HepG2 (cell line): ENCODE data around the gene PEAK3. TPM values are rescaled to one million over a fixed set of nuclear protein-coding genes. Genes with fewer than 3 reads are reported as not detected.

ENCODE experiments used
- CBFB ChIP-seq: sonication (generic); formaldehyde crosslinking; IDR thresholded peaks from 2 replicates; pipeline ENCODE4 v1.4.0; 2020; ENCODE audit warnings: missing genetic modification reagents
- CSRNP1 ChIP-seq: sonication (generic); formaldehyde crosslinking; IDR thresholded peaks from 2 replicates; pipeline ENCODE4 v1.8.1; 2023; ENCODE audit warnings: mild to moderate bottlenecking, missing genetic modification reagents
- DDIT3 ChIP-seq: sonication (generic); formaldehyde crosslinking; IDR thresholded peaks from 2 replicates; pipeline ENCODE4 v1.4.0; 2020; ENCODE audit warnings: mild to moderate bottlenecking, missing genetic modification reagents
- HDAC2 ChIP-seq: sonication (generic); formaldehyde crosslinking; IDR thresholded peaks from 2 replicates; pipeline ENCODE4 v1.4.0; 2020; ENCODE audit warnings: missing genetic modification reagents
- KAT8 ChIP-seq: IDR thresholded peaks from 2 replicates; pipeline ENCODE4 v1.6.1; 2016; ENCODE audit warnings: missing genetic modification reagents, missing compliant biosample characterization
- NFIB ChIP-seq: sonication (generic); formaldehyde crosslinking; IDR thresholded peaks from 2 replicates; pipeline ENCODE4 v1.9.0; 2021; ENCODE audit warnings: missing genetic modification reagents, mild to moderate bottlenecking, borderline replicate concordance
- PLSCR1 ChIP-seq: sonication (generic); formaldehyde crosslinking; IDR thresholded peaks from 2 replicates; pipeline ENCODE4 v1.5.0; 2020; ENCODE audit warnings: missing genetic modification reagents, mild to moderate bottlenecking, borderline replicate concordance
- POLR2AphosphoS5 ChIP-seq: IDR thresholded peaks from 2 replicates; pipeline ENCODE4 v1.6.1; 2012; ENCODE audit warnings: low read depth, low read length
- PPARG ChIP-seq: conservative IDR thresholded peaks from 2 replicates; pipeline ENCODE4 v1.6.1; 2016; ENCODE audit warnings: missing biosample characterization, missing genetic modification reagents
- TFDP1 ChIP-seq: IDR thresholded peaks from 2 replicates; pipeline ENCODE4 v1.6.1; 2016; ENCODE audit warnings: missing compliant biosample characterization, missing genetic modification reagents, borderline replicate concordance
- ZBTB38 ChIP-seq: sonication (generic); formaldehyde crosslinking; IDR thresholded peaks from 2 replicates; pipeline ENCODE4 v1.5.1; 2020; ENCODE audit warnings: mild to moderate bottlenecking, missing genetic modification reagents
- ZNF160 ChIP-seq: sonication (generic); formaldehyde crosslinking; IDR thresholded peaks from 2 replicates; pipeline ENCODE4 v1.8.0; 2022; ENCODE audit warnings: mild to moderate bottlenecking, inconsistent platforms, missing genetic modification reagents
- ZNF24 ChIP-seq: fragments of 450-650 bp; IDR thresholded peaks from 2 replicates; pipeline ENCODE4 v1.6.1; 2017; ENCODE audit warnings: antibody characterized with exemption, mild to moderate bottlenecking
- ZNF331 ChIP-seq: sonication (generic); formaldehyde crosslinking; IDR thresholded peaks from 2 replicates; pipeline ENCODE4 v1.4.0; 2020; ENCODE audit warnings: missing genetic modification reagents
- ZNF432 ChIP-seq: sonication (generic); formaldehyde crosslinking; IDR thresholded peaks from 2 replicates; pipeline ENCODE4 v1.5.0; 2020; ENCODE audit warnings: missing genetic modification reagents, mild to moderate bottlenecking, borderline replicate concordance
- ZSCAN25 ChIP-seq: sonication (generic); formaldehyde crosslinking; IDR thresholded peaks from 2 replicates; pipeline ENCODE4 v1.8.0; 2022; ENCODE audit warnings: mild to moderate bottlenecking, missing genetic modification reagents
- ZSCAN31 ChIP-seq: sonication (generic); formaldehyde crosslinking; IDR thresholded peaks from 2 replicates; pipeline ENCODE4 v1.5.0; 2020; ENCODE audit warnings: low read depth, mild to moderate bottlenecking, missing genetic modification reagents
- ZSCAN9 ChIP-seq: IDR thresholded peaks from 2 replicates; pipeline ENCODE4 v1.6.1; 2016; ENCODE audit warnings: borderline replicate concordance
- polyA plus RNA-seq, 8 experiments: library from polyadenylated mRNA; depleted of rRNA in 3 of 8; stranded (reverse) in 7 of 8; unstranded in 1 of 8; fragments of >200 nt; fragmentation: Illumina TruSeq in 4 of 8; extraction: Trizol in 4 of 8; gene quantifications; 2 replicates each; pipeline versions ENCODE4 v1.2.1 to v1.2.3, GENCODE V29; 2011 to 2016; ENCODE audit warnings: low read depth in 4 of 8, missing spikeins in 1 of 8, mixed read lengths in 1 of 8; ENCODE audit not compliant: insufficient read depth in 1 of 8
- total RNA-seq, 5 experiments: library from RNA; depleted of rRNA; stranded (reverse); fragments of >200 nt; fragmentation: Illumina TruSeq; extraction: Trizol; gene quantifications; 2 replicates each; pipeline ENCODE4 v1.2.3, GENCODE V29; 2016; ENCODE audit warnings: low read depth in 1 of 5
- TF ChIP-seq, protein P1 (sequence below), 2 experiments: fragments of 450-650 bp in 1 of 2; sonication (generic) in 1 of 2; formaldehyde crosslinking; IDR thresholded peaks; 2 replicates each; pipeline versions ENCODE4 v1.5.0 to v1.8.0; 2020 to 2022; ENCODE audit warnings: mild to moderate bottlenecking in 1 of 2, missing genetic modification reagents in 1 of 2
- TF ChIP-seq, protein P2 (sequence below): sonication (generic); formaldehyde crosslinking; IDR thresholded peaks from 2 replicates; pipeline ENCODE4 v1.9.0; 2022; ENCODE audit warnings: low read depth, missing genetic modification reagents
- TF ChIP-seq, protein P3 (sequence below): sonication (generic); formaldehyde crosslinking; IDR thresholded peaks from 2 replicates; pipeline ENCODE4 v1.5.1; 2020; ENCODE audit warnings: missing genetic modification reagents, mild to moderate bottlenecking, borderline replicate concordance

The PEAK3 gene
- total and polyA plus RNA-seq, 2 of the 13 experiments (the other 11 are each of a cell fraction or from before 2014, with no cell fraction given), result not detected

DNA sequence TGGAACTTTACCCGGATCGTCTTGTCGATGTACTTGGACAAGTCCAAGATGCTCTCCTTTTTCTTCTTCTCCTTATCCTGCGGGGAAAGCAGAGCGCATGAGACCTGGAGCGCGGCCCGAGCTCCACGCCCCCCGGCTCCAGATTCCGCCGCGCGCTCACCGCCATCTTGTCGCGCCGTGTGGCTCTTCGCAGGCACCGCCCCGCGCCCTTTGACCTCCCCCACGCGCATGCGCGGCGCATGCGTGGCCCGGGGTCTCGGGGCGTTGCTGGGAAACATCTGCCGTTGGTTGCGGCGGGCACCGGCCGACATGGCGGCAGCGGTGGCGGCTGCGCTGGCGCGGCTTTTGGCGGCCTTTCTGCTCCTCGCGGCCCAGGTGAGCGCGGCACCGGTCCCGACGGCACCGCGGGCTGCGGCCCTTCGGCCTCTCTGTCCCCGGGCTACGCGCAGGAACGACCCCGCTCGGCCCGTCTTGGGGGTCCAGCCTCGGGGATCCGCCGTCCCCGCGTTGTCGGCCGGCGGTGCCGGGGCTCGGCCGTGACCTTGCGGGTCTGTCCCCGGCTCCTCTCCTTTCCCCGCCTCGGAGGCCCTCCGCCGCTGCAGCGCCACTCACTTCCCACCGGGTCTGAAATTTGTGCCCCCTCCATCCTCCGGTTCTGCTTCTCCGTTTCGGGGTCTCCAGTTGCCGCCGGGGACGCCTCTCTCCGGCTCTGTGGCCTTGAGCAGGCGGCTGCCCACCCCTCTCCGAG lies 46.6 kb upstream of the PEAK3 start, which contains the start of the genes LSM7 and SPPL2B (continued):
- TF ChIP-seq ZNF331 (CRISPR knock-in tag) (0 out of 2 replicates have a peak, but pooled peaks have one; percentile 12), ZNF432 (no peak), ZSCAN25 (CRISPR knock-in tag) (0 out of 2 replicates have a peak, but pooled peaks have one; percentile 17), POLR2AphosphoS5 (peak; percentile 87), NFIB (CRISPR knock-in tag) (no peak), TFDP1 (CRISPR knock-in tag) (peak; percentile 36; the same call in 1 of the 2 replicates), PLSCR1 (CRISPR knock-in tag) (no peak), CSRNP1 (CRISPR knock-in tag) (peak; percentile 67; the same call in 1 of the 2 replicates), CBFB (CRISPR knock-in tag) (0 out of 2 replicates have a peak, but pooled peaks have one; percentile 28), PPARG (peak; percentile 34; the same call in 1 of the 2 replicates), KAT8 (CRISPR knock-in tag) (peak; percentile 92), ZSCAN9 (peak; percentile 38; the same call in 1 of the 2 replicates), DDIT3 (CRISPR knock-in tag) (no peak), ZBTB38 (CRISPR knock-in tag) (peak; percentile 21; the same call in 1 of the 2 replicates), ZNF160 (CRISPR knock-in tag) (no peak), ZNF24 (no peak), HDAC2 (CRISPR knock-in tag) (peak; percentile 52; the same call in 1 of the 2 replicates), ZSCAN31 (CRISPR knock-in tag) (peak; percentile 44; the same call in 1 of the 2 replicates)
- TF ChIP-seq, protein P1, sequence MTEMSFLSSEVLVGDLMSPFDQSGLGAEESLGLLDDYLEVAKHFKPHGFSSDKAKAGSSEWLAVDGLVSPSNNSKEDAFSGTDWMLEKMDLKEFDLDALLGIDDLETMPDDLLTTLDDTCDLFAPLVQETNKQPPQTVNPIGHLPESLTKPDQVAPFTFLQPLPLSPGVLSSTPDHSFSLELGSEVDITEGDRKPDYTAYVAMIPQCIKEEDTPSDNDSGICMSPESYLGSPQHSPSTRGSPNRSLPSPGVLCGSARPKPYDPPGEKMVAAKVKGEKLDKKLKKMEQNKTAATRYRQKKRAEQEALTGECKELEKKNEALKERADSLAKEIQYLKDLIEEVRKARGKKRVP (CRISPR knock-in tag; IDR thresholded peaks at IDR 0.05), result no peak
- TF ChIP-seq, protein P2, sequence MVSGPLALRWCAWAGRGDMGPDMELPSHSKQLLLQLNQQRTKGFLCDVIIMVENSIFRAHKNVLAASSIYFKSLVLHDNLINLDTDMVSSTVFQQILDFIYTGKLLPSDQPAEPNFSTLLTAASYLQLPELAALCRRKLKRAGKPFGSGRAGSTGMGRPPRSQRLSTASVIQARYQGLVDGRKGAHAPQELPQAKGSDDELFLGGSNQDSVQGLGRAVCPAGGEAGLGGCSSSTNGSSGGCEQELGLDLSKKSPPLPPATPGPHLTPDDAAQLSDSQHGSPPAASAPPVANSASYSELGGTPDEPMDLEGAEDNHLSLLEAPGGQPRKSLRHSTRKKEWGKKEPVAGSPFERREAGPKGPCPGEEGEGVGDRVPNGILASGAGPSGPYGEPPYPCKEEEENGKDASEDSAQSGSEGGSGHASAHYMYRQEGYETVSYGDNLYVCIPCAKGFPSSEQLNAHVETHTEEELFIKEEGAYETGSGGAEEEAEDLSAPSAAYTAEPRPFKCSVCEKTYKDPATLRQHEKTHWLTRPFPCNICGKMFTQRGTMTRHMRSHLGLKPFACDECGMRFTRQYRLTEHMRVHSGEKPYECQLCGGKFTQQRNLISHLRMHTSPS, result no peak
- TF ChIP-seq, protein P3, sequence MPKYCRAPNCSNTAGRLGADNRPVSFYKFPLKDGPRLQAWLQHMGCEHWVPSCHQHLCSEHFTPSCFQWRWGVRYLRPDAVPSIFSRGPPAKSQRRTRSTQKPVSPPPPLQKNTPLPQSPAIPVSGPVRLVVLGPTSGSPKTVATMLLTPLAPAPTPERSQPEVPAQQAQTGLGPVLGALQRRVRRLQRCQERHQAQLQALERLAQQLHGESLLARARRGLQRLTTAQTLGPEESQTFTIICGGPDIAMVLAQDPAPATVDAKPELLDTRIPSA (CRISPR knock-in tag), result 0 out of 2 replicates have a peak, but pooled peaks have one; percentile 51
